Right lobe of liver (tissue), 4 donors: ENCODE results near the gene TTC28.

Experiments
- CTCF ChIP-seq, 4 donors: fragments of 200-600 bp in 3 of 4; fragments of 450-650 bp in 1 of 4; IDR thresholded peaks; one replicate each; pipeline versions ENCODE4 v1.5.1 to v1.8.0; 2016 to 2022; ENCODE audit warnings: antibody characterized with exemption in 4 of 4, mild to moderate bottlenecking in 2 of 4
- POLR2A ChIP-seq: fragments of 450-650 bp; IDR thresholded peaks from one replicate; pipeline ENCODE4 v1.6.1; 2017; ENCODE audit warnings: antibody characterized with exemption, mild to moderate bottlenecking
- donor health status: DM: no; HTN: no; CAD: no.
- donor health status: DM: no; HTN: no; CAD: no.
- donor health status: DM: no; HTN: yes; CAD: no.

- TF ChIP-seq CTCF (IDR thresholded peaks at IDR 0.05): no peak
- TF ChIP-seq POLR2A: no peak
Measured at GRCh38 chr22:28023774-28024173, 655.9 kb downstream of the TTC28 start.
